Measurements from ENCODE around the gene KPNA1. TPM values are rescaled to one million over a fixed set of nuclear protein-coding genes. Genes with fewer than 3 reads are reported as not detected.

KPNA1 gene
- total RNA-seq, 1 experiment from 2014 or later: 118 TPM

DNA sequence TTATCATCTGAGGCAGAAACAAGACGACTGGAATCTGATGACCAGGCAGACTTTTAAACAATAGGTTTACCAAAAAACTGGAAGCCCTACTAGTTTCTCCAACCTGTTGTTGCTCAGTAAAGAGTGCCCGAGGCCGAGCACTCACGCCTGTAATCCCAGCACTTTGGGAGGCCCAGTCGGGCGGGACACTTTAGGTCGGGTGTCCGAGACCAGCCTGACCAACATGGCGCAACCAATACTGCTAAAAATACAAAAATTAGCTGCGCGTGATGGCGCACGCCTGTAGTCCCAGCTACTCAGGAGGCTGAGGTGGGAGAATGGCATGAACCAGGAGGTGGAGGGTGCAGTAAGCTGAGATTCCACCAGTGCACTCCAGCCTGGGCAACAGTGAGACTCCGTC lies 97.8 kb downstream of the KPNA1 start:
- no peak for DNase-seq (ENCODE audit: low read depth, low spot score)
- BruUV-seq (replicated peaks): no TSS peak
- POLR2A ChIA-PET: no interaction called here
- Histone ChIP-seq H3K9me3 (ENCODE audit: control insufficient read depth, insufficient read depth, low read depth, low read length) (no peaks in the 10 kb centered on the region), H3K36me3 (ENCODE audit: control insufficient read depth, insufficient read depth, low read length) (no peaks in the 10 kb centered on the region; the same call in none of the 2 replicates), H3K27ac (ENCODE audit: low read length) (peak overlapping the region; percentile 99), H3K27me3 (ENCODE audit: control insufficient read depth, insufficient read depth, low read length) (no peaks in the 10 kb centered on the region), H3K4me1 (ENCODE audit: control insufficient read depth, insufficient read depth, low read length) (peaks cover 17% of the 10 kb centered on the region), H3K4me3 (ENCODE audit: low read depth in 2 of 2, low read length in 2 of 2) (peak overlapping the region; percentile 68 to 87)
- TF ChIP-seq, protein P1, sequence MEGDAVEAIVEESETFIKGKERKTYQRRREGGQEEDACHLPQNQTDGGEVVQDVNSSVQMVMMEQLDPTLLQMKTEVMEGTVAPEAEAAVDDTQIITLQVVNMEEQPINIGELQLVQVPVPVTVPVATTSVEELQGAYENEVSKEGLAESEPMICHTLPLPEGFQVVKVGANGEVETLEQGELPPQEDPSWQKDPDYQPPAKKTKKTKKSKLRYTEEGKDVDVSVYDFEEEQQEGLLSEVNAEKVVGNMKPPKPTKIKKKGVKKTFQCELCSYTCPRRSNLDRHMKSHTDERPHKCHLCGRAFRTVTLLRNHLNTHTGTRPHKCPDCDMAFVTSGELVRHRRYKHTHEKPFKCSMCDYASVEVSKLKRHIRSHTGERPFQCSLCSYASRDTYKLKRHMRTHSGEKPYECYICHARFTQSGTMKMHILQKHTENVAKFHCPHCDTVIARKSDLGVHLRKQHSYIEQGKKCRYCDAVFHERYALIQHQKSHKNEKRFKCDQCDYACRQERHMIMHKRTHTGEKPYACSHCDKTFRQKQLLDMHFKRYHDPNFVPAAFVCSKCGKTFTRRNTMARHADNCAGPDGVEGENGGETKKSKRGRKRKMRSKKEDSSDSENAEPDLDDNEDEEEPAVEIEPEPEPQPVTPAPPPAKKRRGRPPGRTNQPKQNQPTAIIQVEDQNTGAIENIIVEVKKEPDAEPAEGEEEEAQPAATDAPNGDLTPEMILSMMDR (IDR thresholded peaks at IDR 0.05): no peak
- TF ChIP-seq POLR2AphosphoS5 (IDR thresholded peaks at IDR 0.05; ENCODE audit: low read depth, low read length) (no peak), SIN3A (IDR thresholded peaks at IDR 0.05; ENCODE audit: borderline replicate concordance, insufficient read depth, low read depth, low read length) (no peak), TCF7L2 (IDR thresholded peaks at IDR 0.05; ENCODE audit: low read depth, low read length) (no peak)
- TF ChIP-seq, protein P2, sequence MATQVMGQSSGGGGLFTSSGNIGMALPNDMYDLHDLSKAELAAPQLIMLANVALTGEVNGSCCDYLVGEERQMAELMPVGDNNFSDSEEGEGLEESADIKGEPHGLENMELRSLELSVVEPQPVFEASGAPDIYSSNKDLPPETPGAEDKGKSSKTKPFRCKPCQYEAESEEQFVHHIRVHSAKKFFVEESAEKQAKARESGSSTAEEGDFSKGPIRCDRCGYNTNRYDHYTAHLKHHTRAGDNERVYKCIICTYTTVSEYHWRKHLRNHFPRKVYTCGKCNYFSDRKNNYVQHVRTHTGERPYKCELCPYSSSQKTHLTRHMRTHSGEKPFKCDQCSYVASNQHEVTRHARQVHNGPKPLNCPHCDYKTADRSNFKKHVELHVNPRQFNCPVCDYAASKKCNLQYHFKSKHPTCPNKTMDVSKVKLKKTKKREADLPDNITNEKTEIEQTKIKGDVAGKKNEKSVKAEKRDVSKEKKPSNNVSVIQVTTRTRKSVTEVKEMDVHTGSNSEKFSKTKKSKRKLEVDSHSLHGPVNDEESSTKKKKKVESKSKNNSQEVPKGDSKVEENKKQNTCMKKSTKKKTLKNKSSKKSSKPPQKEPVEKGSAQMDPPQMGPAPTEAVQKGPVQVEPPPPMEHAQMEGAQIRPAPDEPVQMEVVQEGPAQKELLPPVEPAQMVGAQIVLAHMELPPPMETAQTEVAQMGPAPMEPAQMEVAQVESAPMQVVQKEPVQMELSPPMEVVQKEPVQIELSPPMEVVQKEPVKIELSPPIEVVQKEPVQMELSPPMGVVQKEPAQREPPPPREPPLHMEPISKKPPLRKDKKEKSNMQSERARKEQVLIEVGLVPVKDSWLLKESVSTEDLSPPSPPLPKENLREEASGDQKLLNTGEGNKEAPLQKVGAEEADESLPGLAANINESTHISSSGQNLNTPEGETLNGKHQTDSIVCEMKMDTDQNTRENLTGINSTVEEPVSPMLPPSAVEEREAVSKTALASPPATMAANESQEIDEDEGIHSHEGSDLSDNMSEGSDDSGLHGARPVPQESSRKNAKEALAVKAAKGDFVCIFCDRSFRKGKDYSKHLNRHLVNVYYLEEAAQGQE (IDR thresholded peaks at IDR 0.05; ENCODE audit: insufficient read depth in 1 of 2, low read depth in 2 of 2, low read length in 1 of 2): no peak
- in situ Hi-C loops (cut with HindIII; ENCODE audit: low pct_unique_long_range_greater_than_20kb, low sequenced_read_pairs): no loop called here
- CTCF ChIA-PET: interaction anchor here (1.0 kb wide), 1 partner anchor 32 kb away, joined by 5 read pairs; the partner anchor contains the start of gene FAM162A
- intact Hi-C loops (cut with micrococcal nuclease; ENCODE audit: unreplicated experiment): loop anchor here (1.0 kb wide), 1 partner anchor 33 kb away; the partner anchor contains the start of gene FAM162A
- no peak for ATAC-seq

DNA sequence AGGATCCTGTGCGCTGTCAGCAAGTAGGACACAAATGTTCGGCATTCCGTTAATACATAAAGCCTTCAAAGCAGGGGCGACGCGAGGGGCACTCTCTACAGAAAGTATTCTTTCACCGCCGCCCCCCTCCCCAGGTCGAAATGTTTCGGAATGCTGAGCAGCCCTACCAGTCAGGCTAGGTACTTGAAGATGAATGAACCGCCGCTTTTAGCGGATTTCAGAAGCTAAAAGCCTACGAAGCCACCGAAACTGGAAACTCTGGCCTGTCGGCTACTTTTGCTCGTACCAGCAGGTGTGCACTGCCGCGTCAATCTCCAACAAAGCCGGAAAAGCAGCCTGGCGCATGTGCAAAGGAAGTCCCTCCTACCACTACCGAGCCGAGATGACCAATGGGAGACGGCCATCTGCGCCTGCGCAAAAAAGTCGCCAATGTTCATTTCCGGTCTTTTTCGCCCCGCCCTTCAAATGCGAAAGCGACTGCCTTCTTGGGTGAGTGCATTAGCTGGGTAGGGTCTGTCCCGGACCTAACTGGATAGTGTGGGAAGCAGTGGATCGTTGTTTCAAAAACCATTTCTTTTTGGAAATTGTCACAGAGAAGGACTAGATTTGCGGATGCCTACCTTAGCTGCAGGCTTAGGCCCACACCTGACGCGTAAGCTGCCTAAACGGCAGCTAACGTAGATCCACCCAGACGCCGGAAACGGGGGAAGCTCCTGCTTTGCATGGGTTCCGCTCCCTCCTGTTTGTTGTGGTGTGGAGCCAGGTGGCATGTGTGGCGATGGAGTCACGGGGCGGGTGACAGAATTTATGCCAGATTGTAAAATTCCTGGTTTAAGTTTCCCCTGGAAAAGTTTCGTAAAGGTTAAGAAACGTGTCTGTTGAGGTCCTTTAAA lies 98.7 kb downstream of the KPNA1 start, which contains the start of gene WDR5B:
Gene WDR5B (minus strand): TSS at position 301 of the 893 bp plus-strand sequence. CDS start 534 bp downstream, outside the sequence.
- Histone ChIP-seq H3K27me3 (ENCODE audit: control insufficient read depth, insufficient read depth, low read length) (no peaks in the 10 kb centered on the region), H3K4me1 (ENCODE audit: control insufficient read depth, insufficient read depth, low read length) (peaks cover 17% of the 10 kb centered on the region), H3K4me3 (ENCODE audit: low read depth in 2 of 2, low read length in 2 of 2) (peak within 1 kb of the TSS; percentile 68 to 87), H3K27ac (ENCODE audit: low read length) (peak within 1 kb of the TSS; percentile 99), H3K9me3 (ENCODE audit: control insufficient read depth, insufficient read depth, low read depth, low read length) (no peaks in the 10 kb centered on the region), H3K36me3 (ENCODE audit: control insufficient read depth, insufficient read depth, low read length) (peaks cover 2% of the 10 kb centered on the region)
- ATAC-seq (peak; percentile 96), DNase-seq (ENCODE audit: low read depth, low spot score) (peak; percentile 97)
- ChIA-PET POLR2A (interaction anchor here (0.6 to 1.2 kb wide), 7 partner anchors 8 to 869 kb away, joined by 3 to 7 read pairs (median 4); partner anchors contain the start of gene FAM162A), CTCF (interaction anchor here (1.0 to 1.3 kb wide), 2 partner anchors 23 to 32 kb away, joined by 4 to 5 read pairs; partner anchors contain the start of gene FAM162A)
- peak; percentile 99 for TF ChIP-seq POLR2AphosphoS5 (IDR thresholded peaks at IDR 0.05; ENCODE audit: low read depth, low read length)
- TF ChIP-seq, protein P1 (IDR thresholded peaks at IDR 0.05): no peak
- peak; percentile 41; the same call in 1 of the 2 replicates for TF ChIP-seq TCF7L2 (IDR thresholded peaks at IDR 0.05; ENCODE audit: low read depth, low read length)
- peak; percentile 77 for TF ChIP-seq SIN3A (IDR thresholded peaks at IDR 0.05; ENCODE audit: borderline replicate concordance, insufficient read depth, low read depth, low read length)
- TF ChIP-seq, protein P2 (IDR thresholded peaks at IDR 0.05; ENCODE audit: insufficient read depth in 1 of 2, low read depth in 2 of 2, low read length in 1 of 2): no peak
- TSS peak; percentile 88 for BruUV-seq (replicated peaks)
- intact Hi-C loops (cut with micrococcal nuclease; ENCODE audit: unreplicated experiment): loop anchor here (1.0 kb wide), 1 partner anchor 32 kb away; the partner anchor contains the start of gene FAM162A
- in situ Hi-C loops (cut with HindIII; ENCODE audit: low pct_unique_long_range_greater_than_20kb, low sequenced_read_pairs): no loop called here

All from Panc1 (cell line).